MCF 10A (cell line): ENCODE measurements around the gene COQ5. TPM values are rescaled to one million over a fixed set of nuclear protein-coding genes. Genes with fewer than 3 reads are reported as not detected.

ENCODE experiments used
- BruUV-seq: library from RNA; stranded (reverse); fragments of 400-500 nt; replicated peaks from 2 replicates; lab custom pipeline; 2021; lab: Mats Ljungman, UMichigan
- CTCF ChIA-PET: fragments of 300-600 bp; sonication (Branson Sonifier 250); formaldehyde crosslinking; extraction: SDS; loops from one replicate; lab custom pipeline; 2021; ENCODE audit warnings: antibody characterized with exemption, inconsistent platforms; lab: Yijun Ruan, JAX
- POLR2A ChIA-PET: fragments of 300-600, 350-650 bp; sonication (Branson Sonifier 250); formaldehyde crosslinking; extraction: SDS; loops from one replicate; lab custom pipeline; 2020; ENCODE audit warnings: antibody characterized with exemption, inconsistent platforms; lab: Yijun Ruan, JAX
- DNase-seq: peaks from one replicate; pipeline ENCODE4 v3.0.0-alpha.2; 2018; ENCODE audit not compliant: unreplicated experiment
- H3K27ac Mint-ChIP-seq: one replicate; pipeline ENCODE4 v1.8.0; 2022; ENCODE audit warnings: mild to moderate bottlenecking, low read depth, mixed read lengths; ENCODE audit not compliant: unreplicated experiment
- H3K27me3 Mint-ChIP-seq: one replicate; pipeline ENCODE4 v1.8.0; 2022; ENCODE audit warnings: mixed read lengths; ENCODE audit not compliant: insufficient read depth, unreplicated experiment
- H3K36me3 Mint-ChIP-seq: one replicate; pipeline ENCODE4 v1.8.0; 2022; ENCODE audit warnings: mild to moderate bottlenecking, moderate library complexity, mixed read lengths; ENCODE audit not compliant: insufficient read depth, unreplicated experiment
- H3K4me1 Mint-ChIP-seq: one replicate; pipeline ENCODE4 v1.8.0; 2022; ENCODE audit warnings: mixed read lengths; ENCODE audit not compliant: insufficient read depth, unreplicated experiment
- H3K4me3 Mint-ChIP-seq: one replicate; pipeline ENCODE4 v1.8.0; 2022; ENCODE audit warnings: mild to moderate bottlenecking, moderate library complexity, mixed read lengths; ENCODE audit not compliant: unreplicated experiment
- H3K9me3 Mint-ChIP-seq: one replicate; pipeline ENCODE4 v1.8.0; 2022; ENCODE audit warnings: mixed read lengths; ENCODE audit not compliant: unreplicated experiment
- intact Hi-C: fragments of 100-400 bp; cut with micrococcal nuclease; formaldehyde crosslinking; loops from 2 replicates; pipeline ENCODE4 v1.14.1; 2022
- total RNA-seq: library from RNA; stranded (reverse); gene quantifications from 2 replicates; pipeline ENCODE4 v1.2.3, GENCODE V29; 2022
- TF ChIP-seq, protein P1 (sequence below): fragments of 200-600 bp; IDR thresholded peaks from one replicate; pipeline ENCODE4 v1.8.0; 2022; ENCODE audit warnings: antibody characterized with exemption, mild to moderate bottlenecking; ENCODE audit not compliant: unreplicated experiment

COQ5 gene
- total RNA-seq, 1 experiment from 2014 or later, result 22.9 TPM

DNA sequence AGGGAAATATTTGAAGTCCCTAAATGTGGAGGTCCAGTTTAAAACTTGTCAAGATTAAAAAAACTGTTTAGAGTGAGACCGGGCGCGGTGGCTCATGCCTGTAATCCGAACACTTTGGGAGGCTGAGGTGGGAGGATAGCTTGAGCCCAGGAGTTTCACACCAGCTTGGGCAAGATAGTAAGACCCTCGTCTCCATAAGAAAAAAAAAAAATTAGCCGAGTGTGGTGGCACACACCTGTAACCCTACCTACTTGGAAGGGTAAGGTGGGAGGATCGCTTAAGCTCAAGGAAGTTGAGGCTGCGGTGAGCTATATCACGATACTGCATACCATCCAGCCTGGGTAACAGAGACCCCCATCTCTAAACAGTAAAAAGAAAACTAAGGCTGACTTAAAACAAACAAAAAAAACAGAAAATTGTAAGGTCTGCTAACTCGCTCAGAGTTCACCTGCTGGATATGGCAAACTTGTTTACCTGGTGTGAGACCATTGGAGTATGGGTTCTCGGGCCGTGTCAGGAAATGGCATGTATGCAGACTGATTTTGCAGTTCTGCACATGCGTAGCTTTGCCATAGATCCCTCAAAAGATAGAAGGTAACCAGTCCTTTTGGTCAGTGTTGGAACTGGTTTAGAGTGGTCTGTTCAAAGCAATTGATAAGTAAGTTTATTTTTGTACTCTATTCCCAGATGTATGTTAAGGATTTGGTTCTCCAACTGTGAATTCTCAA lies 7.3 kb upstream of the COQ5 start:
- Mint-ChIP-seq H3K4me3 (peak overlapping the region; percentile 86), H3K27me3 (no peaks in the 10 kb centered on the region), H3K4me1 (peaks cover 26% of the 10 kb centered on the region), H3K9me3 (no peaks in the 10 kb centered on the region), H3K27ac (peak overlapping the region; percentile 92), H3K36me3 (peaks cover 35% of the 10 kb centered on the region)
- no peak for DNase-seq
- no TSS peak for BruUV-seq
- POLR2A ChIA-PET, result interaction anchor here (0.6 to 4.3 kb wide), 8 partner anchors 38 to 521 kb away, joined by 3 to 30 read pairs (median 6); partner anchors contain the start of genes DYNLL1, GATC, POP5 and RNU4-2
- CTCF ChIA-PET, result interaction anchor here (0.6 to 1.2 kb wide), 3 partner anchors 68 to 435 kb away, joined by 3 to 4 read pairs (median 3); no protein-coding TSS in a partner anchor
- intact Hi-C loops, result no loop called here
- TF ChIP-seq, protein P1, sequence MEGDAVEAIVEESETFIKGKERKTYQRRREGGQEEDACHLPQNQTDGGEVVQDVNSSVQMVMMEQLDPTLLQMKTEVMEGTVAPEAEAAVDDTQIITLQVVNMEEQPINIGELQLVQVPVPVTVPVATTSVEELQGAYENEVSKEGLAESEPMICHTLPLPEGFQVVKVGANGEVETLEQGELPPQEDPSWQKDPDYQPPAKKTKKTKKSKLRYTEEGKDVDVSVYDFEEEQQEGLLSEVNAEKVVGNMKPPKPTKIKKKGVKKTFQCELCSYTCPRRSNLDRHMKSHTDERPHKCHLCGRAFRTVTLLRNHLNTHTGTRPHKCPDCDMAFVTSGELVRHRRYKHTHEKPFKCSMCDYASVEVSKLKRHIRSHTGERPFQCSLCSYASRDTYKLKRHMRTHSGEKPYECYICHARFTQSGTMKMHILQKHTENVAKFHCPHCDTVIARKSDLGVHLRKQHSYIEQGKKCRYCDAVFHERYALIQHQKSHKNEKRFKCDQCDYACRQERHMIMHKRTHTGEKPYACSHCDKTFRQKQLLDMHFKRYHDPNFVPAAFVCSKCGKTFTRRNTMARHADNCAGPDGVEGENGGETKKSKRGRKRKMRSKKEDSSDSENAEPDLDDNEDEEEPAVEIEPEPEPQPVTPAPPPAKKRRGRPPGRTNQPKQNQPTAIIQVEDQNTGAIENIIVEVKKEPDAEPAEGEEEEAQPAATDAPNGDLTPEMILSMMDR, result no peak

DNA sequence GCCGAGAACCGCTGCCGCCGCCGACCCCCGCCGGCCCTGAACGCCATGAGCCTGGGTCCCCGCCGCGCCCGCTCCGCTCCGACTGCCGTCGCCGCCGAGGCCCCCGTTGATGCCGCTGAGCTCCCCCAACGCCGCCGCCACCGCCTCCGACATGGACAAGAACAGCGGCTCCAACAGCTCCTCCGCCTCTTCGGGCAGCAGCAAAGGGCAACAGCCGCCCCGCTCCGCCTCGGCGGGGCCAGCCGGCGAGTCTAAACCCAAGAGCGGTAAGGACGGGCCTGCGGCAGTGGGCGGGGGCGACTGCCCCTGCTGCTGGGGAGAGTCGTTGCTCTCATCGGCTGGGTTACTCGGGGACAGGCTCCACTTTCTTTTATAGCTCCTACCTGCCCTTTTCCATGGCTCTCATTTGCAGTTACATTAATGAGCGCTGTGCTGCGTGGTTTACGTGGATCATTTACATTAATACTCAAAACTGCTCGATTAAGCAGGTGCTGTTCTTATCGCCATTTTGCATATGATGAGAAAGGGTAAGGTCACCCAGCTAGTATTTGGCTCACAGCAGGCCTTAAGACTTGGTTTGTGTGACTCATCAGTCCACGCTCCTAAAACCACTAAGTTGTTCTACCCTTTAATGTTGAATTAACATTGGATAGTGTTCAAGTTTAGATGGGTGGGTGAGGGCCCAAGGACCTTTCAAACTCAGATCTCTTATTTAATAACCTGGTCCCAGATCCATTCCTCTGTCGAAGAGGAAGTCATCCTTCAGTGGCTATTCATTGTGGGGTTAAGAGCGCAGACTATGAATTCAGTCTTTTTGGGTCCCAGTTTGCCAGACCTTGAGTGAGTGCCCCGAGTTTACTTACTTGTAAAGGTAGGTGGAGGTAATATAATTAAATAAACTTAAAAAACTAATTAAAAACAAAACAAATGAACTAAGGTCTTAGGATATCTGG lies 6.0 kb upstream of the COQ5 start:
- BruUV-seq, result no TSS peak
- H3K27me3 Mint-ChIP-seq, result no peaks in the 10 kb centered on the region
- TF ChIP-seq, protein P1, result no peak
- peaks cover 26% of the 10 kb centered on the region for H3K4me1 Mint-ChIP-seq
- ChIA-PET POLR2A (interaction anchor here (0.6 to 4.3 kb wide), 15 partner anchors 9 to 271 kb away, joined by 3 to 30 read pairs (median 5); partner anchors contain the start of genes COX6A1, DYNLL1, GATC and POP5), CTCF (interaction anchor here (0.5 to 1.2 kb wide), 4 partner anchors 17 to 332 kb away, joined by 3 to 4 read pairs (median 3); no protein-coding TSS in a partner anchor)
- intact Hi-C loops, result loop anchor here (2.0 kb wide), 1 partner anchor 40 kb away; no protein-coding TSS in a partner anchor
- H3K36me3 Mint-ChIP-seq, result peaks cover 26% of the 10 kb centered on the region
- peak overlapping the region; percentile 86 for H3K4me3 Mint-ChIP-seq
- peak overlapping the region; percentile 92 for H3K27ac Mint-ChIP-seq
- no peaks in the 10 kb centered on the region for H3K9me3 Mint-ChIP-seq
- DNase-seq, result peak; percentile 80

DNA sequence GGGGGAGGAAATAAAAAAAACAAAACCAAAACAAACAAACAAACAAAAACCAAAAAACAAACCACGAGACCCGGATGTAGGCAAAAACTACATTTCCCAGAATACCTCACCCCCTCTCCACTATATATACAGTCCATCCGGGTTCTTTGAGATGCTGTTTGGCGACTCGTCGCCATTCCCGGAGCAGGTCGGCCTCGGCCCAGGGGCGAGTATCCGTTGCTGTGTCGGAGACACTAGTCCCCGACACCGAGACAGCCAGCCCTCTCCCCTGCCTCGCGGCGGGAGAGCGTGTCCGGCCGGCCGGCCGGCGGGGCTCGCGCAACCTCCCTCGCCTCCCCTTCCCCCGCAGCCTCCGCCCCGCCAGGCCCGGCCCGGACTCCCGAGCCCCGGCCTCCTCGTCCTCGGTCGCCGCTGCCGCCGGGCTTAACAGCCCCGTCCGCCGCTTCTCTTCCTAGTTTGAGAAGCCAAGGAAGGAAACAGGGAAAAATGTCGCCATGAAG lies 5.3 kb upstream of the COQ5 start, which contains the start of gene RNF10:
RNF10 (plus strand) TSS at position 154 of the 500 bp plus-strand sequence. CDS start 456 bp downstream, outside the sequence.
- Mint-ChIP-seq H3K9me3 (no peaks in the 10 kb centered on the region), H3K27ac (peak within 1 kb of the TSS; percentile 92), H3K36me3 (peaks cover 26% of the 10 kb centered on the region), H3K4me3 (peak within 1 kb of the TSS; percentile 86), H3K4me1 (peaks cover 21% of the 10 kb centered on the region), H3K27me3 (no peaks in the 10 kb centered on the region)
- intact Hi-C loops, result loop anchor here (2.0 kb wide), 1 partner anchor 39 kb away; no protein-coding TSS in a partner anchor
- TF ChIP-seq, protein P1, result no peak
- POLR2A ChIA-PET, result interaction anchor here (1.0 to 4.3 kb wide), 10 partner anchors 9 to 242 kb away, joined by 3 to 30 read pairs (median 6); partner anchors contain the start of genes COX6A1, DYNLL1, GATC and POP5
- BruUV-seq, result no TSS peak
- peak; percentile 88 for DNase-seq
- CTCF ChIA-PET, result interaction anchor here (0.7 to 1.2 kb wide), 2 partner anchors 17 to 43 kb away, joined by 3 to 4 read pairs; no protein-coding TSS in a partner anchor
